Fibroblast of skin of right biceps (primary cell): ENCODE measurements around the gene HCRTR2.
"Not testable (repeated sequence)": the region's sequence is repeated elsewhere in the genome, so short reads cannot be mapped to it uniquely, and the experiment has no call there.

Experiments
- DNase-seq: peaks from one replicate; pipeline ENCODE4 v3.0.0-alpha.2; 2013

The HCRTR2 gene

GRCh38 chr6:55220961-55221360 is 46.6 kb downstream of the HCRTR2 start:
- DNase-seq, result no peak

DNA sequence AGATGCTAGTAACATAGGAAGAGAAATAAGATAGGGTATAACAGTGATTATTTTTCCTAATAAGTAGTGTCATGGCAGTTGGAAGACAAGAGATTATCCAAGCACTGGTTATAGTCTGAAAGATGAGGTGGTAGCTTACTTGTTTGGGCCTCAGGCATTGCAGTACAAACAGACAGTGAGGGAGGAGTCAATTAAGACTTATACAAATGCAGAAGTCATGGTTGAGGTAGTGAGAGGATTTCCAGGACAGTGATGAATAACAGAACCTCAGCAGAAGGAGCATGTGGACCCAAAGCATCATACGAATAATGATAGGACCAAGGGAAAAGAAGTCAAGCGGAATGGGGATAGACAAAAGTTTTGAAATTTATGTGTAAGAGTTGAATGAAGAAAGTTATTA is 53.5 kb downstream of the HCRTR2 start:
- no peak for DNase-seq

GRCh38 chr6:55239099-55239498 is 64.8 kb downstream of the HCRTR2 start:
- DNase-seq, result peak; percentile 67

DNA sequence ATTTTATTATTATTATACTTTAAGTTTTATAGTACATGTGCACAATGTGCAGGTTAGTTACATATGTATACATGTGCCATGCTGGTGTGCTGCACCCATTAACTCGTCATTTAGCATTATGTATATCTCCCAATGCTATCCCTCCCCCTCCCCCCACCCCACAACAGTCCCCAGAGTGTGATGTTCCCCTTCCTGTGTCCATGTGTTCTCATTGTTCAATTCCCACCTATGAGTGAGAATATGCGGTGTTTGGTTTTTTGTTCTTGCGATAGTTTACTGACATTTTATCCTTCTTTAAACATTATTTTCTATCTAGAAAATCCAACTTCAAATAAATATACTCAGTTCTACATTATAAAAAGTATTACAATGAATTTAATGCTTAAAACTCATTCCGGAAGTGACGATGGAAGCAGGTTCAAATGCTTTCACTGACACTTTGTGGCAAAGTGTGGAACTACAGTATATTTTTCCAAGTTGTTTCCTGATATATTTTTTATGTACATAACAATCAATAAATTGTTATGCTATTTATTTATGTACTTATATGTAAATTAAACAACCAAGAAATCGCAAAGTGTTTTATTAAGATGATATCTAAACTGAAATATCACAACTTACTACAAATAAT is 66.8 kb downstream of the HCRTR2 start:
- peak; percentile 47 for DNase-seq

GRCh38 chr6:55250400-55250799 is 76.1 kb downstream of the HCRTR2 start:
- no peak for DNase-seq

GRCh38 chr6:55255113-55255512 is 80.8 kb downstream of the HCRTR2 start:
- DNase-seq, result no peak

DNA sequence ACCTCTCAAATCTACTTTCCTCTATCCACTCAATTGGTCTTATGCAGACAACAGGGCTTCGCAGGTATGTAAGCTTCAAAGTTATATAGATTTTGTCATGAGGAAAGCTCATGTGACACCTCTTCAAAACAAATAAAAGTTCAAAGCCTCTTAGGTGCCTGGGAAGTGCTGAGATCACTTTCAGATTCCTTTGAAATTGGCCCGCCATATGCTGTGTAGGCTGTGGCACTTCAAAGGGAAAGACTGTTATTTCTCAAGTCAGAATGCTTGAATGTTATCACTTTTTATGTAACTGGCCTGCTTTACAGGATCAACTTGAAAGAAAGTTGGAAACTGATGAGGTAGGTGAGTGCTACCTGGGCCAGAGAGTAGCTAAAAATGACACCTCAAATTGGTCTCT is 85.9 kb downstream of the HCRTR2 start:
- no peak for DNase-seq

- no peak for DNase-seq
Observed at GRCh38 chr6:55265409-55266114, 91.2 kb downstream of the HCRTR2 start.

GRCh38 chr6:55266896-55267295 is 92.6 kb downstream of the HCRTR2 start:
- peak; percentile 27 for DNase-seq

DNA sequence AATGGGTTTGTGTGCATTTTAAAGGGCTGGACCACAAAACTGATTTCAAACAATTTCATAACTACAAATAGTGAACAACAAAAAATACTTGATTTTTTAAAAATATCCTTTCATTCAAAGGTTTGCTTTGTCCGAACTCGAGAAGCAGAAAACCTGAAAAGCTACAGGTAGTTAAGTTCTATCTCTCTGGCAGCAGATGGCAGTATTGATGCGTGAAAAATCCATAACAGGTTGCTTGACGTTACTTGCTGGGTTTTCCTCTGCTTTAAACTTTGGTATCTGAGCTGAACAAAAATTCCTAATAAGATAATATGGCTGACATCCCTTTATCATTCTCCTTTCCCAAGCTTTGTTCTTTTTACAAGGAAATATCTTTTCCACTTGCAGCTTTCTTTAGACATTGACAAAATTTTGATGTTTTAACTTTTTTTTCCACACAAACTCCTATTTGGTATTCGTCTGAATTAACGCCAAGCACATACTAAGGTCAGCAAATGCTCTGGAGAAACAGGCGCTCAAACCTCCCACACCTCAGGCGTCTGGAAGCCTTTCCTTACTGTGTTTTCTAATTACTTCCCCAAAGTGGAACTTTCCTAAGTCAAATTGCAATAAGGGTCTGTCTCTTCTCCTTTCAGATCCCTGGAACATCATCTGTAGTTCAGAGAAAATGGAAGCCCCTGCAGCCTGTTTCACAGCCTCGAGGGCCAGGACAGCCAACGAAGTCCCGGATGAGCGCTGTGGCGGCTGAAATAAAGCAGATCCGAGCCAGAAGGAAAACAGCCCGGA is 102.6 kb downstream of the HCRTR2 start:
- DNase-seq, result peak; percentile 68

GRCh38 chr6:55277646-55278045 is 103.3 kb downstream of the HCRTR2 start:
- no peak for DNase-seq

DNA sequence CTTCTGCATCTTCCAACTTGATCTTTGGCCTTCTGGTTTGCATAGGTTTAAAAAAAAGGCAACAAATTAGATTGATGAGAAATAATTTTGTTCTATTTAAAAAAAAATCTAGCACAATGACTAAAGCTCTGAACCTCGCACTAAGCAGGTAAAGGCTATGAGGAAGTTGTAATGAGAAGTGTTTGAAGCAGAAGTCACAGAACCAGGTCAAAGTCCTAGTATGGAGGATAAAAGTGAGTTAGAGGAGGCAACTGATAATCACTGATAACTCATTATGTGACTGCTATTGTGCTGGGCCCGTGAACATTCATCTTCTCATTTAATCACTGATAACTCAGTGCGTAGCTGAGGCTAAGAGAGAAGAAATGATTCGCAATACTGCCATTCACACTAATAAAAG is 106.9 kb downstream of the HCRTR2 start:
- no peak for DNase-seq

GRCh38 chr6:55282115-55282514 is 107.8 kb downstream of the HCRTR2 start:
- no peak for DNase-seq

- DNase-seq, result no peak
Observed at GRCh38 chr6:55286824-55287223, 112.5 kb downstream of the HCRTR2 start.

DNA sequence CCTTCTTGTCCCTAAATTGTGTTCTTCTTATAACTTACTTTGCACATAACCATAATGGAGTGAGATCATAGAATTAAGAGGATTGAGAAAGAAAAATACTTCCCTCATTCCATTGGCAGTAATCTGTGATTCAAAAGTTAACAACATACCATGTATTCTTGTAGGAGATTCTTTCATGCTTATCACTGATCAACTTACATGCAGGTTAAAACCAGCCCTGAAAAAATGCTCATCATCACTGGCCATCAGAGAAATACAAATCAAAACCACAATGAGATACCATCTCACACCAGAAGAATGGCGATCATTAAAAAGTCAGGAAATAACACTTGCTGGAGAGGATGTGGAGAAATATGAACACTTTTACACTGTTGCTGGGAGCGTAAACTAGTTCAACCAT is 116.4 kb downstream of the HCRTR2 start:
- no peak for DNase-seq

- no peak for DNase-seq
Observed at GRCh38 chr6:55293116-55293515, 118.8 kb downstream of the HCRTR2 start.

- DNase-seq, result not testable (repeated sequence)
Observed at GRCh38 chr6:55297214-55297613, 122.9 kb downstream of the HCRTR2 start.

- no peak for DNase-seq
Observed at GRCh38 chr6:55299286-55299985, 125.1 kb downstream of the HCRTR2 start.

DNA sequence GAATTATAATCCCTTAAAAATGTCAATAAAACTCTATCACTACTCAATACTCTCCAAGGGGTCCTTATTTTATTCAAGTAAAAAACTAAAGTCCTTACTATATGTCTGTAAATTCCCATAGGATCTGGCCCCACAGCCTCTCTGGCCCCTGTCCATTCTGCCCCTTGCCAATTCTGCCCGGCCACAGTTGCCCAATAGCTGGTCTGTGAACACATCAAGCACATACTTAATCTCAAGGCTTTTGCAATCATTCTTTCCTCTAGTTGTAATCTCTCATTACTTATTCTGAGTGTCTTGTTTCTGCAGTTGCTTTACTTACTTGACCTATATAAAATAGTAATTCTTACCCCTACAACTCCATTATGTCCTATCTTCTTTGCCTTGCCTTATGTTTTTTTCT is 130.4 kb downstream of the HCRTR2 start:
- no peak for DNase-seq

DNA sequence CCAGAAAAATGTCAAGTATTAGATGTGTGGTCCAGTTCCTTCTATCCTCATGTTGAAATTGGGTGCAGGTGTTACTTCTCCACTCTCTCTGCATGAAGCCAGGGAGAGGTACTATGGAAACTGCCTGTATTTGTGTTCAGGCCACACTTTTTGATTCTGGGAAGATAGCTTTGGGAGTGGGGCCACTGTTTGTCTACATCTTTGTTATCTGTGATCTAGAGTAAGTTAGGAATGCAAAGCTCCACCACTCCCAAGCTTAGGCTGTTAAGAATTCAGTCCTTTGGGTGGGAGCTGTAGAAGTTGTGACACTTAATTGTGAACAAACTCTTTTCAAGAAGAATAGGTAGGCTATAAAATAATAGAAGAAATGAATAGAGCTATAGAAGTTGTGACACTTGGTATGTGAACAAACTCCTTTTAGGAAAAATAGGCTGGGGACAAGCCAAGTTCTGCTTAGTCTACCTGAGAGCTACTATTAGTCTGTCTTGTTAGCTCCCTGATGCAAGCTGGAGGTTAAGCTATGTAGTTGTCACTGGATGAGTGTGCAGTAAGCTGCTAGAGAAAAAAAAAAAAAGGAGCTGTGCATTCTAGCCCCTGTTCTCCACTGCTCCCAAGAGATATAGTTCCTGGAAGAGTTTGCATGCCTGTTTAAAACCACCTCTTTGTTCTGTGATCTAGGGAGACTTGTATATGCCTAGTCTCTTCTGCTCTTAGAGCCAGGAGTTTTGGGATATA is 145.8 kb downstream of the HCRTR2 start:
- DNase-seq, result no peak

DNA sequence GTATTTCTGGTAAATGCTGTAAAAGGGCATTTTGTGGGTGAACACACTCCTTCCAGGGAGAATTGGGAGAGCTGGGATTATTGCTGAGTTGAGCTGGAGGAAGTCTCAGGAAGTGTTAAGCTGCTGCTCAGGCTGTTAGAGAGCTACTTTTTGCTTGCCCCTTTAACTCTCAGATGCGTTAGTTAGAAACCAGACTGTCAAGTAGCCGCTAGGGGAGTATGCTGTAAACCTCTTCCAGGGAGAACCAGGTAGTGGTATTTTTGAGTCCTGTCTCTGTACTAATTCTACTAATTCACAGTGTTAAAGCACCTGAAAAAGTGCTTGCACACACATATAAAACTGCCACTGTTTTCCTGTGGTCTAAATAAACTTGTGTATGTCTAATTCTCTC is 146.4 kb downstream of the HCRTR2 start:
- no peak for DNase-seq

GRCh38 chr6:55327169-55327568 is 152.9 kb downstream of the HCRTR2 start, which contains the start of gene GFRAL:
Gene GFRAL, plus strand, starts transcription at chr6:55327469. Its CDS starts 86 bp downstream, at chr6:55327555.
- DNase-seq, result no peak
